Measurements from ENCODE around the gene IFNA5. TPM values are rescaled to one million over a fixed set of nuclear protein-coding genes. Genes with fewer than 3 reads are reported as not detected.

Gene IFNA5
- not detected for total RNA-seq

- DNase-seq: no peak
These were observed at the start of gene IFNA5 for GRCh38 chr9:21305213-21305612. Gene IFNA5, minus strand, starts transcription at chr9:21305313. Its CDS starts 57 bp downstream, at chr9:21305256.

DNA sequence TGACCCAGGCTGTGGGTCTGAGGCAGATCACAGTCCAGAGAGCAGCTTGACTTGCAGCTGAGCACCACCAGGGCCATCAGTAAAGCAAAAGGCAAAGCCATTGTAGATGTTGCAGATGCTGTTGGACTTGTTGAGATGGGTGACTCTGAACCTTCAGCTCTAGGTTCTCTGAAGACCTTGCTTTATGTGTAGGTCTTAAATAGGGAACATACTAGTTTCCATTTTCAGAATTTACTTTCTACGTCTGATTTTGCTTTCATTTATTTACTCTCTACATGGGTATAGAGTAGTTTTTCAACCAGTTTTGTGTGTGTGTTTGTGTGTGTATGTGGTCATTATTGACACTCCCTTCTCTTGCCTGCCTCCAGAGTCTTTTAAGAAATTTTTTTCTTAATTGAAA is 45.7 kb upstream of the IFNA5 start, which contains the start of gene IFNA6:
Gene IFNA6, minus strand, starts transcription at position 101 of the 400 bp plus-strand sequence. Its CDS starts 0 bp downstream, at position 101.
- no peak for DNase-seq

DNA sequence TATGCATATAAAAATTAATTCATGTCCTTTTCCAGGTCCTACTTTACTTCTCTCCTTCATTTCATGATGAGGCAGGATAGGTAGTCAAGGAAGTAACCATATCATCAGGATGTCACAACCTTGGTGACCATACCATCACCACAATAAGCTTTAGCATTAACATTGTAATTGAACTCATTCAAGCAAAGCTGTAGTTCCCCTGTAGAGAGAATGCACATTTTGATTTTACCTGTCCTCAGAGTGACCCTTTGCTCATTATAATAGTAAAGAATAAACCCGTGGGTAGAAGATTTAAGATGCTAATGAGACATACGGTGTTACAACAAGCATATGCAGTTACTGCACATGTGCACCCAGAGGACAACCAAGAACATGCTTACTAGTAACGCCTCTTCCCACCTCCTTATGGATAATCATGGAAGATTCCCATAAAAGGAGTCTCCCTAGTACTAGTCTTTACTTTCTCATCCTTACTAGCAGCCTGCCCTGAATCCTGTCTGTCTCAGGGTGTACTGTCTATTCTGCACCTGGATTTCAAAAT is 43.4 kb upstream of the IFNA5 start:
- DNase-seq: no peak

- DNase-seq: no peak
These were observed 35.6 kb upstream of the IFNA5 start for GRCh38 chr9:21340735-21341134.

- DNase-seq: no peak
These were observed 31.3 kb upstream of the IFNA5 start for GRCh38 chr9:21336457-21336856.

DNA sequence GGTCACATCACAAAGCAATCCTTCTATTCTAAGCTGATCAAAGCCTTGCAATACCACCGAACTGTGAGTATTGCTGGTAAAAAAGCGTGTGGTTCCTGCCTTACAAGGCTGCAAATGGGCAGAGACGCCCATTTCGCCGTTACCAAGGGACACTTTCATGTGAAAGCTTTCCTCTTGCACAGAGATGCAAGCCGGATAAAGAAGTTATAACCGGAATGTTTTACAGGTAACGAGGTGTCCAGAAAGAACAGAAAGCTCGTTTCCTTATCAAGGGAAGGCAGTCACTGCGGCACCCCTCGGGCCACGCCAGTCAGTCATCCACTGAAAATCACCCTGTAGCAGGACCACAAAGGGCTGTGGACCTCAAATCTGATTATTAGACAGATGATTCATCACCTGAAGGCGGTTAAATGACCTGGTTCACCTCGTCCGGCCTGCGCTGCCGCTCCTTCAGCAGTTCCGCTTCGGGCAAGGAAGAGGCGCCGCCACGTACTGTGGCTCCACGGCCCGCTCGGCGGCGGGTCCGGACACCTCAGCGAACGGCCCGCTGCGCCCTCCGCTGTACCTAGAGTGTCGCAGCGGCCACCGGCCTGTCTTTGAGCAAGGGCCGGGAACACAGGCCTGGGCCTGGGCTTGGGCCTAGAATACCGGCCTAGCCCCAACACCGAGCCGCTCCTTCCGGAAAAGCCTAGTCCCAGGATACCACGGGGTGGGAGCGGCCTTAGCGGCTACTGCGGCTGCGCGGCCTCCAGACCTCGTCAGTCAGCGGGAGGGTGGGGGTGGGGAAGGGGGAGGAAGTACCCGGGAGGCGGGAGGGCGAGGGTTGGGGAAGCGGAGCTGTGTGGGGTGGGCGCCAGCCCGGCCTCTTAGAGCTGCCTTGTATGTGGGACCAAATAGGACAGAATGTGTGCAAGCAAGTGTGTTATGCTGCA is 29.9 kb upstream of the IFNA5 start, which contains the start of gene KLHL9:
Gene KLHL9, minus strand, starts transcription at position 704 of the 932 bp plus-strand sequence. Its CDS starts 545 bp downstream, at position 159.
- peak; percentile 92 for DNase-seq

GRCh38 chr9:21333226-21333625 is 28.1 kb upstream of the IFNA5 start:
- no peak for DNase-seq

GRCh38 chr9:21331676-21332402 is 26.7 kb upstream of the IFNA5 start:
- no peak for DNase-seq

DNA sequence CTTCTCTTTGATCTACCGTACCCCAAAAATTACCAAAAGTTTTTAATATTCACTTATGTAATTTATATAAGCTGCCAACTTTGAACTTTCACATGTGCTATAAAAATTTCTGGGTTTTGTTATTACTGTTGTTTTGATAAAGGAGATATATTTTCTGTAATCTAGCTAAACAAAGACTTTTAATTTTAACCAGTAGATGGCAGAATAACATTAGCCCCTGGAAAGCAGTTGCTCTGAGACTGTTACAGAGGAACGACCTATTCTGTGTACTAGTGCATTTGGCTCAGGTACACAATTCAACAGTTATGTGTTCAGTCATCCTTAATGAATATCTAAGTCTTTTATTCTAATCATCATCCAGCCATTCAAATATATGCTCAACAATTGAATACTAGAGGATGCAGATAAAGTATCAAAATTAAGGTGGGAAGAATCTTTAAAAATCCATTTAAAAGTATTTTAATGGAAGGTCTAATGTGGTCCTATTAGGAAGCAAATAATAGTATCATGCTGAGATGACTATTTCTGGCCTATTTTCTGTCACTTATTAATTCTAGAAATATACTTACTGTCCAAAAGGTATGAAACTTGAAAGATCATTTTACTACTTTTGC is 21.5 kb upstream of the IFNA5 start:
- DNase-seq: no peak

GRCh38 chr9:21324047-21324446 is 18.9 kb upstream of the IFNA5 start:
- no peak for DNase-seq

DNA sequence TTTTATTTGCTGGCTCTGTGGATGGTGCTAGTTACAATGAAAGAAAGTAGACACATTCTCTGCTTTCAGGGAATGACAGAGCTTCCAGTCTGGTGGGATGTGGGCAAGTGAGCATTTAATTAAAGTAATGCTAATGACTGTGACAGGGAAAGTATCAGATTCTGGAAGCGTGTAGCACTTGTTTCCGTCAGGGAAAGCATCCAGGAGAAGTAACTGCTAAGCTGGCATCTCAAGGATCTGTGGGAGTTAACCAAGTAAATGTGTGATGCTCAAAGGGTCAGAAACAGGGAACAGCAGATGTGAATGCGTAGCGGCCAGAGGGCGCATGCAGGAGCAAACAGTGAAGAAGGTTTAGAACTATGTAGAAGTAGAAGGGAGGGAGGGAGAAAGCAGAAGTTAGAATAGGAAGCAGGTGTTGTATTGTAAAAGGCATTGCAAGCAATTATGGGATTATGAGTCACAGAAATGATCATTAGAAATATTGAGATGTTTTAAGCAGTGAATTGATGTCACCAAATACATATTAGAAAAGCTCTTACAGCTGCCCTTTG is 17.9 kb upstream of the IFNA5 start:
- no peak for DNase-seq

GRCh38 chr9:21320465-21320864 is 15.4 kb upstream of the IFNA5 start:
- no peak for DNase-seq

GRCh38 chr9:21317956-21318923 is 13.1 kb upstream of the IFNA5 start:
- DNase-seq: peak; percentile 19

DNA sequence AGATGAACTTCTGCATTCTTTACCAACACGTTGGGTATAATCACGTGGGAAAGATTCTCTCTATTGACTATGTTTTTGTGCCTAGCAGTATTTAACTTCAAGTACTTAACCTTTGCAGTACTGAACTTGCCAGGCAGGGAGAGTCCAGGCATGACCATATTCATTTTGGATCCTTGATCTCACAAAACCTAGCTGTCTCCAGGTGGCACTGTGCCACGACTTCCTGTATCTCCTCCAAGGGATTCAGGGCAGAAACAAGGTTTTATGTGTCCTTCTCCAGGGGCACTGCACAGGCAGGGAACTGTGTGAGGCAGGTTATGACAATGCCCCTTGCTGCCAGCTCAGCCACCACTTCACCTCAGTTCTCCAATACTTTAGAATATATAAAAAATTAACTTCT is 11.7 kb upstream of the IFNA5 start:
- no peak for DNase-seq

DNA sequence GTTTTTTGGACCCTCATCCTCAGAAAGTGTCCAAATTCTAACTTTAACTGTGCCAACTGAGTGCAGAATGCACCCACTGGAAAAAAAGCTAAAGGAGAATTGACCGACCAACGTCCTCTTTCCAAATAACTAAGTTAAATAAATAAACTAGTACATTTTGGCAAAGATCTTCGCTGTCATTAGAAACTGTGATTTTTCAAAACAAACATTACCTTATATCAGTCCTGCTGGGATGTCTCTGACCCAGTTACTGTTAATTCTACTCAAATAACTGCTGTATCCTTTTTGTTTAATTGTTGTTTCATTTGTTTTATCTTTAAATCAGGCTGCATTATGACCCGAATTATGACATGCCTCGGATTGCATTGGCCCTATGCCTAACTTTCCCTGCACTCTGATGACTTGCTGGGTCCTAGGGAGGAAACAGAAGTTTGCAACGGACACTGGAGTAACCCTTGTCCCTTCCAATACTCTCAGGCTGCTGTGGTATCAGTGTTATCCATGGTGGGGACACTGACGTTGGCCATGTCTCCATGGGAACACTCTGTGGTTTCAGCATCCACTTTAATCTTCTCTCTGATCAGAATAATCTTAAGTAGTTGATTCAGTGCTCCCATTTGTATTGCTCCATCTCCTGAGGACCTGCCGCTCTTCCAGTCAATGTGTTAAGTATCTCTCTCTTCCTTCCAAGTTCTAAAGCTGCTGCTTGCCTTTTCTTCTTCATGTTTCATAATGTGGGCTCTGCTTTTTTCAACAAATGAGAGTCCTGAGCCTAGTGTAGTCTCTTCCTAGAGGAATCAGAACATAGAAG is 11.1 kb upstream of the IFNA5 start:
- DNase-seq: no peak

GRCh38 chr9:21314152-21314551 is 9.0 kb upstream of the IFNA5 start:
- DNase-seq: no peak

DNA sequence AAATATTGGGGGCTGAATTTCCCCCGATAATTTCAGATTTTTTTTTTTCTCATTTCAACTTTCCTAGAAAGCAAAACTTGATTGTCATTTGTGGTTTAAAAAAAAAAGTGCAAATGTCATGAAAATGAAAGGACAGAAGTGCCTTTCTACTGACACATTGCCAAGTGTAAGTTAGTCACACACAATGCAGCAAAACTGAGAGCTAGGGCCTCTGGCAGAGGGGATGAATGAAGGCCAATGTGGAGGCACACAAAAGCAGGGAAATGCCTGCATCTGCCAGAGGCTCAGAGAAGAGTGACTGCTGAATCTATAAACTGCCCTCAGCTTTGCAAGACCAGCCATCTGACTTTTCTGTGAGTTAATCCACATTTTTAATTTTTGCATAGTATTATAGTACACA is 6.8 kb upstream of the IFNA5 start:
- no peak for DNase-seq

DNA sequence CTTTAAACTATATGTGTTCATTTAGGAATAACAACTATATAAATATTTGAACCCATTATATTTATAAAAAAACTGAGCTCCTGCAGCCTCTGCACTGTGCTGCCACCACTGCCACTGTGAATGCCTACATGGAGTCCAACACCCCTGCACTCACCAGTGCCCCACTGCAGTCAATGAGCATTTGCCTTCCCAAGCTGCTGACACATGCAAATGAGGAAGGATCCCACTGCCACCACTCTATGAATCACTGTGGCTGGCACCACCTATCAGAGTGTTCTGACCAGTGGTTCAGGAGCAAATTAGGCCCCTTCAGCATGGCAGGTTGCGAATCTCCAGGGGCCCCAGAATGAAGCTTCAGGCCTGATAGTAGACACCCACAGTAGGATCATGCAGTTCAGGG is 9.1 kb downstream of the IFNA5 start:
- DNase-seq: no peak

- DNase-seq: no peak
These were observed 10.1 kb downstream of the IFNA5 start for GRCh38 chr9:21294904-21295538.

GRCh38 chr9:21294364-21294774 is 10.7 kb downstream of the IFNA5 start:
- no peak for DNase-seq

All from occipital lobe (tissue), 2 donors.